Effector memory CD4-positive, alpha-beta T cell (primary cell): ENCODE data around the gene FOXO1.
"Not testable (repeated sequence)": the region's sequence is repeated elsewhere in the genome, so short reads cannot be mapped to it uniquely, and the experiment has no call there.

Experiments used
- DNase-seq, 3 donors: peaks; one replicate each; pipeline ENCODE4 v3.0.0-alpha.2; 2020
- H3K27ac ChIP-seq: 2 replicates; pipeline ENCODE4 v1.7.0; 2013; ENCODE audit warnings: mild to moderate bottlenecking, low read length, moderate library complexity; ENCODE audit not compliant: insufficient read depth, poor library complexity, severe bottlenecking
- H3K27me3 ChIP-seq: replicated peaks from 2 replicates; pipeline ENCODE4 v1.7.0; 2013; ENCODE audit warnings: mild to moderate bottlenecking, low read length; ENCODE audit not compliant: insufficient read depth, control insufficient read depth, poor library complexity, severe bottlenecking
- H3K36me3 ChIP-seq: 2 replicates; pipeline ENCODE4 v1.7.0; 2013; ENCODE audit warnings: mild to moderate bottlenecking, low read length, moderate library complexity; ENCODE audit not compliant: control insufficient read depth, insufficient read depth
- H3K4me1 ChIP-seq: 2 replicates; pipeline ENCODE4 v1.7.0; 2013; ENCODE audit warnings: low read length, mild to moderate bottlenecking; ENCODE audit not compliant: control insufficient read depth, insufficient read depth, poor library complexity, severe bottlenecking
- H3K4me3 ChIP-seq: 2 replicates; pipeline ENCODE4 v1.7.0; 2013; ENCODE audit warnings: low read length, low read depth, mild to moderate bottlenecking; ENCODE audit not compliant: insufficient read depth, poor library complexity, severe bottlenecking
- H3K9me3 ChIP-seq: 2 replicates; pipeline ENCODE4 v1.7.0; 2013; ENCODE audit warnings: mild to moderate bottlenecking, low read length, moderate library complexity; ENCODE audit not compliant: control insufficient read depth

The FOXO1 gene

GRCh38 chr13:40666933-40667621 is 636 bp upstream of the FOXO1 start:
- H3K9me3 ChIP-seq = no peaks in the 10 kb centered on the region
- H3K4me1 ChIP-seq = peaks cover 25% of the 10 kb centered on the region
- H3K27me3 ChIP-seq = no peaks in the 10 kb centered on the region
- H3K36me3 ChIP-seq = no peaks in the 10 kb centered on the region
- H3K27ac ChIP-seq = peak overlapping the region; percentile 78
- no peak for DNase-seq
- peak overlapping the region; percentile 94 for H3K4me3 ChIP-seq

GRCh38 chr13:40665126-40666044 is 1.1 kb downstream of the FOXO1 start:
- H3K4me3 ChIP-seq = peak overlapping the region; percentile 99
- no peaks in the 10 kb centered on the region for H3K36me3 ChIP-seq
- H3K27me3 ChIP-seq = no peaks in the 10 kb centered on the region
- peak overlapping the region; percentile 87 for H3K27ac ChIP-seq
- DNase-seq = peak; percentile 31 to 42 (median 39)
- H3K9me3 ChIP-seq = no peaks in the 10 kb centered on the region
- peaks cover 38% of the 10 kb centered on the region for H3K4me1 ChIP-seq

DNA sequence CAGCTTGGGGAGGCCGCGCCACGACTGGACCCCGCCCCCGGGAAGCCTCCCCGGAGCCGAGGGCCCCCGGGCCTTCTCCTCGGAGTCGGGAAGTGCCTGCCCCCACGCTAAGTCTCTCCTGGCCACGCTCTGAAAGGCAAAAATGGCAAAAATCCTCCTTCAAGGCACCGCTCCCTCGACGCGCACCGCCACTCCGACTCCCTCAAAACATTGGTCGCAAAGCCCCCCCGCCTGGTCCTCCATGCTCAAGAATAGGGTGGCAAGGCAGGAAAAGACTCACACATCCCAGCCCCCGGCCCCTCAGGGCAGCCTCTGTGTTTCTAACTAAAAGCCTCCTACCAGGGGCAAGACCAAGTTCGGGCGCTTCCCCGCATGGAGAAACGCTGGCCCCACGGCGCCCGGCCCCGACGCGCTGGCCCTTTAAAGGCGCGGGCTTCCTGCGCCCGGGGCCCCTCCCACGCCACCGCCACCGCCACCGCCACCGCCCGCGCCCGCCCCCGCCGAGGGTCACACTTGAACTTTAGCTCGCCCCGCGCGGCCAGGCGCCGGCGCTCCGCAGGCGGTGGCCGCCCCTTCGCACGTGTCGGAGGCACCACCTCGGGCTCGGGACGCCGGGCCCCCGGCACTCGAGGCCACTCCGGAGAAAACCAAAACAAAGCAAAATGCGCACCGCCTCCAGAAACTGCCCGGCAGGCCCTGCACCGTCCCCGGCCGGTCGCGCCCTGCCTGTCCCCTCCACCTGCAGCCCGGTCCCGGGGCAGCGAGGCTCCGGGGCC is 1.9 kb downstream of the FOXO1 start:
- DNase-seq = peak; percentile 53 to 65 (median 59)
- no peaks in the 10 kb centered on the region for H3K27me3 ChIP-seq
- no peaks in the 10 kb centered on the region for H3K9me3 ChIP-seq
- peak overlapping the region; percentile 80 for H3K27ac ChIP-seq
- no peaks in the 10 kb centered on the region for H3K36me3 ChIP-seq
- H3K4me3 ChIP-seq = peak overlapping the region; percentile 96
- peaks cover 43% of the 10 kb centered on the region for H3K4me1 ChIP-seq

DNA sequence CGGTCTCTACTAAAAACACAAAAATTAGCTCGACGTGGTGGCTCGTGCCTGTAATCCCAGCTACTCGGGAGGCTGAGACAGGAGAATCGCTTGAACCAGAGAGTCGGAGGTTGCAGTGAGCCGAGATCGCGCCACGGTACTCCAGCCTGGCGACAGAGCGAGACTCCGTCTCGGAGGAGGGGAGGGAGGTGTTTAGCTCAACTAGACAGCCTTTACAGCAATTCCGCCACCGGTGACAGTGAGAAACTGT is 2.4 kb downstream of the FOXO1 start:
- Histone ChIP-seq H3K27ac (peak overlapping the region; percentile 80), H3K4me1 (peaks cover 43% of the 10 kb centered on the region), H3K4me3 (peak overlapping the region; percentile 96)
- H3K36me3 ChIP-seq, H3K9me3 ChIP-seq, H3K27me3 ChIP-seq: not testable (repeated sequence)
- DNase-seq = peak in 2 of 3 donors; percentile 57 to 67

GRCh38 chr13:40662866-40663265 is 3.6 kb downstream of the FOXO1 start:
- Histone ChIP-seq H3K9me3 (no peaks in the 10 kb centered on the region), H3K4me1 (peaks cover 44% of the 10 kb centered on the region), H3K27me3 (no peaks in the 10 kb centered on the region), H3K36me3 (no peaks in the 10 kb centered on the region), H3K27ac (peak overlapping the region; percentile 0), H3K4me3 (peak overlapping the region; percentile 96)
- DNase-seq = no peak

- Histone ChIP-seq H3K27ac (peak overlapping the region; percentile 0), H3K27me3 (no peaks in the 10 kb centered on the region), H3K36me3 (no peaks in the 10 kb centered on the region), H3K9me3 (no peaks in the 10 kb centered on the region), H3K4me3 (no peak overlapping the region), H3K4me1 (peaks cover 44% of the 10 kb centered on the region)
- no peak for DNase-seq
Observed at GRCh38 chr13:40661875-40662665, 4.4 kb downstream of the FOXO1 start.

- Histone ChIP-seq H3K9me3 (no peaks in the 10 kb centered on the region), H3K27ac (no peak overlapping the region), H3K4me3 (no peak overlapping the region), H3K4me1 (peaks cover 44% of the 10 kb centered on the region), H3K36me3 (no peaks in the 10 kb centered on the region), H3K27me3 (no peaks in the 10 kb centered on the region)
- no peak for DNase-seq
Observed at GRCh38 chr13:40660692-40661091, 5.7 kb downstream of the FOXO1 start.

- Histone ChIP-seq H3K36me3 (no peaks in the 10 kb centered on the region), H3K4me3 (no peak overlapping the region), H3K27me3 (no peaks in the 10 kb centered on the region), H3K9me3 (no peaks in the 10 kb centered on the region), H3K4me1 (peaks cover 48% of the 10 kb centered on the region), H3K27ac (no peak overlapping the region)
- no peak for DNase-seq
Observed at GRCh38 chr13:40660141-40660664, 6.2 kb downstream of the FOXO1 start.

DNA sequence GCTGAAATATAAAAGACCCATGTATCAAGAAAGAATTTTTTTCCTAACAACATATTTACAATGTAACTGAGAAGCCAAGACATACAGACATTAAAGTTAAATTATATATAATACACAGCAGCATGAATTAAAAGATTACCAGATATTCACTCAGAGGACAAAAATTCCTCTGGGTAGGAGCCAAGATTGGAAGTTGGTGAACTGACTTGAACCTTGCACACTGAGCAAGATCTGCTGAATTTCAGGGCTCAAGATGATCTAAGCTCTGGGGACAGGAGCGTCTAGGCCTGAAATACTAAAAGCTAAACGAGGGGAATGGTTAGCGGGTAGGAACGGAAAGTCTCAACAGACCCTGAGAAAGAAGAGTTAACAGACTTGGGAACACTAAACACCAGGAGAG is 8.5 kb downstream of the FOXO1 start:
- Histone ChIP-seq H3K27me3 (no peaks in the 10 kb centered on the region), H3K36me3 (no peaks in the 10 kb centered on the region), H3K4me1 (peaks cover 56% of the 10 kb centered on the region), H3K9me3 (no peaks in the 10 kb centered on the region), H3K4me3 (no peak overlapping the region), H3K27ac (no peak overlapping the region)
- no peak for DNase-seq
